IMR-90 (cell line): ENCODE data around the gene ERAP2. TPM values are rescaled to one million over a fixed set of nuclear protein-coding genes. Genes with fewer than 3 reads are reported as not detected.

Source experiments
- ATAC-seq: fragments of 200-7000 bp; cut with Tn5 transposase; 2 replicates; pipeline ENCODE4 v1.9.1; 2020; ENCODE audit warnings: low read depth, mild to moderate bottlenecking, moderate library complexity
- BruUV-seq: library from RNA; stranded (reverse); fragments of 400-500 nt; replicated peaks from 2 replicates; lab custom pipeline; 2021; lab: Mats Ljungman, UMichigan
- CTCF ChIA-PET: fragments of 300-600 bp; formaldehyde crosslinking; extraction: SDS; loops from one replicate; lab custom pipeline; 2021; ENCODE audit warnings: antibody characterized with exemption; lab: Yijun Ruan, JAX
- POLR2A ChIA-PET: fragments of 300-600 bp; sonication (Branson Sonifier 250); formaldehyde crosslinking; loops from one replicate; lab custom pipeline; 2022; ENCODE audit warnings: antibody characterized with exemption; ENCODE audit not compliant: unreplicated experiment; lab: Charles Lee
- DNase-seq: peaks from one replicate; pipeline ENCODE4 v3.0.0; 2013
- H2AFZ ChIP-seq: replicated peaks from 2 replicates; pipeline ENCODE3; 2013; ENCODE audit warnings: low read length, mild to moderate bottlenecking; ENCODE audit not compliant: poor library complexity
- H2AK5ac ChIP-seq: 2 replicates; pipeline ENCODE4 v1.6.1; 2013; ENCODE audit warnings: low read depth, low read length, inconsistent platforms
- H2AK9ac ChIP-seq: replicated peaks from 2 replicates; pipeline ENCODE3; 2013; ENCODE audit warnings: mild to moderate bottlenecking, low read depth, low read length, moderate library complexity; ENCODE audit not compliant: poor library complexity
- H2BK120ac ChIP-seq: 2 replicates; pipeline ENCODE4 v1.6.1; 2013; ENCODE audit warnings: low read depth, low read length, inconsistent platforms
- H2BK15ac ChIP-seq: 3 replicates; pipeline ENCODE4 v1.6.1; 2013; ENCODE audit warnings: low read depth, low read length, inconsistent platforms
- H2BK20ac ChIP-seq: 2 replicates; pipeline ENCODE4 v1.6.1; 2013; ENCODE audit warnings: low read depth, mild to moderate bottlenecking, inconsistent platforms, low read length, moderate library complexity
- H2BK5ac ChIP-seq: 2 replicates; pipeline ENCODE4 v1.6.1; 2013; ENCODE audit warnings: mild to moderate bottlenecking, low read depth, low read length, inconsistent platforms; ENCODE audit not compliant: poor library complexity, severe bottlenecking
- H3K14ac ChIP-seq: replicated peaks from 2 replicates; pipeline ENCODE4 v1.6.1; 2013; ENCODE audit warnings: low read depth, low read length, inconsistent platforms
- H3K18ac ChIP-seq: 2 replicates; pipeline ENCODE4 v1.6.1; 2013; ENCODE audit warnings: low read depth, low read length, control low read depth
- H3K23ac ChIP-seq: 2 replicates; pipeline ENCODE4 v1.6.1; 2013; ENCODE audit warnings: low read depth, low read length, inconsistent platforms
- H3K27ac ChIP-seq: 2 replicates; pipeline ENCODE4 v1.5.1; 2013; ENCODE audit warnings: mild to moderate bottlenecking, control low read depth, low read length; ENCODE audit not compliant: insufficient read depth
- H3K27me3 ChIP-seq: 2 replicates; pipeline ENCODE4 v1.6.1; 2013; ENCODE audit warnings: low read length; ENCODE audit not compliant: control insufficient read depth, insufficient read depth
- H3K36me3 ChIP-seq: 2 replicates; pipeline ENCODE4 v1.6.1; 2013; ENCODE audit warnings: low read length, mixed read lengths; ENCODE audit not compliant: control insufficient read depth, insufficient read depth
- H3K4ac ChIP-seq: 2 replicates; pipeline ENCODE4 v1.6.1; 2013; ENCODE audit warnings: low read depth, low read length, inconsistent platforms
- H3K4me1 ChIP-seq: 2 replicates; pipeline ENCODE4 v1.6.1; 2013; ENCODE audit warnings: low read length, mixed read lengths; ENCODE audit not compliant: control insufficient read depth, insufficient read depth
- H3K4me2 ChIP-seq: 2 replicates; pipeline ENCODE4 v1.6.1; 2013; ENCODE audit warnings: low read depth, mild to moderate bottlenecking, control low read depth, low read length, moderate library complexity
- H3K4me3 ChIP-seq: 2 replicates; pipeline ENCODE4 v1.5.1; 2013; ENCODE audit warnings: low read depth, mild to moderate bottlenecking, control low read depth, low read length, moderate library complexity; ENCODE audit not compliant: insufficient read depth
- H3K56ac ChIP-seq: 2 replicates; pipeline ENCODE4 v1.6.1; 2013; ENCODE audit warnings: low read length, inconsistent platforms; ENCODE audit not compliant: insufficient read depth; ENCODE audit errors: extremely low read depth
- H3K79me1 ChIP-seq, 2 experiments: 2 replicates each; pipeline ENCODE4 v1.6.1; 2013; ENCODE audit warnings: low read length in 2 of 2, inconsistent platforms in 1 of 2, low read depth in 1 of 2
- H3K9ac ChIP-seq: 2 replicates; pipeline ENCODE4 v1.6.1; 2013; ENCODE audit warnings: low read depth, low read length, control low read depth
- H3K9me1 ChIP-seq: 2 replicates; pipeline ENCODE4 v1.6.1; 2013; ENCODE audit warnings: low read length, inconsistent platforms; ENCODE audit not compliant: insufficient read depth
- H3K9me3 ChIP-seq: 2 replicates; pipeline ENCODE4 v1.6.1; 2013; ENCODE audit warnings: low read length; ENCODE audit not compliant: control insufficient read depth, insufficient read depth
- H4K20me1 ChIP-seq: 2 replicates; pipeline ENCODE4 v1.6.1; 2013; ENCODE audit warnings: low read length, inconsistent platforms; ENCODE audit not compliant: insufficient read depth
- H4K5ac ChIP-seq: 2 replicates; pipeline ENCODE4 v1.6.1; 2013; ENCODE audit warnings: mild to moderate bottlenecking, low read depth, low read length, control low read depth
- H4K8ac ChIP-seq, 2 experiments: 2 replicates each; pipeline ENCODE4 v1.6.1; 2013; ENCODE audit warnings: low read depth in 2 of 2, low read length in 2 of 2, control low read depth in 1 of 2, inconsistent platforms in 1 of 2
- H4K91ac ChIP-seq: 2 replicates; pipeline ENCODE4 v1.6.1; 2013; ENCODE audit warnings: low read depth, low read length, inconsistent platforms; ENCODE audit not compliant: insufficient read depth
- BHLHE40 ChIP-seq: fragments of 150-350 bp; IDR thresholded peaks from 2 replicates; pipeline ENCODE4 v1.6.1; 2016; ENCODE audit warnings: mild to moderate bottlenecking, low read depth, low read length
- CEBPB ChIP-seq: IDR thresholded peaks from 2 replicates; pipeline ENCODE4 v1.6.1; 2012; ENCODE audit warnings: low read depth, low read length, improper control_type of control experiment
- CHD1 ChIP-seq: IDR thresholded peaks from 2 replicates; pipeline ENCODE4 v1.6.1; 2012; ENCODE audit warnings: low read depth, low read length, improper control_type of control experiment
- NFE2L2 ChIP-seq: fragments of 150-350 bp; IDR thresholded peaks from 2 replicates; pipeline ENCODE4 v1.6.1; 2016; ENCODE audit warnings: low read depth, mild to moderate bottlenecking, low read length
- POLR2A ChIP-seq: IDR thresholded peaks from 2 replicates; pipeline ENCODE4 v1.6.1; 2012; ENCODE audit warnings: mild to moderate bottlenecking, low read depth, low read length
- RAD21 ChIP-seq: IDR thresholded peaks from 2 replicates; pipeline ENCODE4 v1.6.1; 2012; ENCODE audit warnings: low read length, improper control_type of control experiment
- RCOR1 ChIP-seq: IDR thresholded peaks from 2 replicates; pipeline ENCODE4 v1.6.1; 2012; ENCODE audit warnings: mild to moderate bottlenecking, low read length, improper control_type of control experiment; ENCODE audit not compliant: insufficient replicate concordance
- RFX5 ChIP-seq: IDR thresholded peaks from 2 replicates; pipeline ENCODE4 v1.8.0; 2012; ENCODE audit warnings: low read depth, mild to moderate bottlenecking, low read length, moderate library complexity
- SMC3 ChIP-seq: fragments of 150-350 bp; IDR thresholded peaks from 2 replicates; pipeline ENCODE4 v1.6.1; 2016; ENCODE audit warnings: low read depth, mild to moderate bottlenecking, antibody characterized with exemption, low read length, moderate library complexity
- WGBS, 2 experiments: methylation state at CpG; one replicate each; pipeline versions ENCODE4 v1.1.5 to v1.1.7; 2013; ENCODE audit warnings: missing lambda C conversion rate in 2 of 2; ENCODE audit not compliant: insufficient read length in 1 of 2; ENCODE audit errors: extremely low coverage in 2 of 2; 5-methylcytosine and 5-hydroxymethylcytosine counted together
- dilution Hi-C: fragments of 300-500 bp; cut with HindIII; formaldehyde crosslinking; loops from one replicate; pipeline ENCODE4 v1.14.3; 2018; ENCODE audit warnings: low sequenced_read_pairs; ENCODE audit not compliant: unreplicated experiment
- in situ Hi-C: fragments of 300-500 bp; cut with MboI; formaldehyde crosslinking; loops from 3 replicates; pipeline ENCODE4 v1.14.3; 2019; ENCODE audit warnings: low sequenced_read_pairs, inconsistent platforms, mixed read lengths
- intact Hi-C: fragments of 100-400 bp; cut with micrococcal nuclease; formaldehyde crosslinking; loops from 2 replicates; pipeline ENCODE4 v1.10.0; 2022
- polyA plus RNA-seq, 3 experiments: library from polyadenylated mRNA; depleted of rRNA; stranded (reverse); fragments of >200 nt; gene quantifications; 2 replicates each; pipeline ENCODE4 v1.2.3, GENCODE V29; 2012; ENCODE audit warnings: low replicate concordance in 1 of 3
- total RNA-seq: library from RNA; depleted of rRNA; stranded (reverse); fragments of >200 nt; gene quantifications from 2 replicates; pipeline ENCODE4 v1.2.3, GENCODE V29; 2012
- TF ChIP-seq, protein P1 (sequence below): fragments of 150-350 bp; IDR thresholded peaks from 2 replicates; pipeline ENCODE4 v1.6.1; 2016; ENCODE audit warnings: low read depth, mild to moderate bottlenecking, low read length, moderate library complexity, borderline replicate concordance
- TF ChIP-seq, protein P2 (sequence below): fragments of 150-350 bp; IDR thresholded peaks from 2 replicates; pipeline ENCODE4 v1.6.1; 2017; ENCODE audit warnings: mild to moderate bottlenecking, antibody characterized with exemption, low read length, low read depth

Gene ERAP2
- total and polyA plus RNA-seq, 2 of the 4 experiments (the other 2 are of a cell fraction) = 10.6 to 21.3 TPM

DNA sequence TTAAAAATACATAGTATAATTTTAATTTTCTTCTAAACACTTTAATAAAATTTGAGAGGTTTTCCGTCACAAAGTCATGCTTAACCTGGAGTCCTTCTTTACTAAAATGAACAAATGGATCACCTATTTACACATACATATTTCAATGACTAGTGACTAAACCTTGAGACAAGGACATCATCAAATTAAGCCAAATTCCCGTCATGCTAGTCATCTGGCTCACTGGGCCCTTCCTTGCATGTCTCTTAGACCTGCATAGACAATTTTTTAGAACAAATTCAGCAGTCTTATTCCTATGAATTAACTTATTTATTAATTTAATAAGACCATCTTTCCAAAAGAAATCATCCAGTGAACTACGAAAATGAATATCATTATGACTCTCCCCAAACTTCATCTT lies 26.6 kb downstream of the ERAP2 start:
- Histone ChIP-seq H3K56ac (no peak overlapping the region), H2BK15ac (no peak overlapping the region), H3K4ac (no peak overlapping the region), H4K5ac (no peak overlapping the region), H3K27ac (no peak overlapping the region), H2BK120ac (no peak overlapping the region), H3K4me1 (no peaks in the 10 kb centered on the region), H4K8ac (no peak overlapping the region), H3K79me1 (no peaks in the 10 kb centered on the region), H3K9ac (no peak overlapping the region), H3K9me3 (no peaks in the 10 kb centered on the region), H3K23ac (no peak overlapping the region), H2AK5ac (no peak overlapping the region), H4K91ac (no peak overlapping the region), H3K18ac (no peak overlapping the region), H3K27me3 (no peaks in the 10 kb centered on the region), H2AK9ac (no peak overlapping the region), H2BK20ac (no peak overlapping the region), H2AFZ (no peak overlapping the region), H3K14ac (no peak overlapping the region; the same call in 1 of the 2 replicates), H4K20me1 (no peaks in the 10 kb centered on the region), H3K9me1 (peaks cover 2% of the 10 kb centered on the region; the same call in 1 of the 2 replicates), H3K4me3 (no peak overlapping the region), H2BK5ac (no peak overlapping the region), H3K4me2 (no peak overlapping the region), H3K36me3 (no peaks in the 10 kb centered on the region)
- in situ Hi-C loops = no loop called here
- BruUV-seq = no TSS peak
- ChIA-PET CTCF (no interaction called here), POLR2A (no interaction called here)
- ATAC-seq (no peak), DNase-seq (no peak)
- dilution Hi-C loops = no loop called here
- no CpG with 5 or more reads among the region's 3 CpGs for WGBS, 2 experiments
- intact Hi-C loops = no loop called here
- no peak for TF ChIP-seq BHLHE40
- TF ChIP-seq RAD21 = no peak
- no peak for TF ChIP-seq SMC3
- TF ChIP-seq CHD1 = no peak
- TF ChIP-seq, protein P1, sequence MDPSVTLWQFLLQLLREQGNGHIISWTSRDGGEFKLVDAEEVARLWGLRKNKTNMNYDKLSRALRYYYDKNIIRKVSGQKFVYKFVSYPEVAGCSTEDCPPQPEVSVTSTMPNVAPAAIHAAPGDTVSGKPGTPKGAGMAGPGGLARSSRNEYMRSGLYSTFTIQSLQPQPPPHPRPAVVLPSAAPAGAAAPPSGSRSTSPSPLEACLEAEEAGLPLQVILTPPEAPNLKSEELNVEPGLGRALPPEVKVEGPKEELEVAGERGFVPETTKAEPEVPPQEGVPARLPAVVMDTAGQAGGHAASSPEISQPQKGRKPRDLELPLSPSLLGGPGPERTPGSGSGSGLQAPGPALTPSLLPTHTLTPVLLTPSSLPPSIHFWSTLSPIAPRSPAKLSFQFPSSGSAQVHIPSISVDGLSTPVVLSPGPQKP = no peak
- TF ChIP-seq CEBPB = no peak
- TF ChIP-seq, protein P2, sequence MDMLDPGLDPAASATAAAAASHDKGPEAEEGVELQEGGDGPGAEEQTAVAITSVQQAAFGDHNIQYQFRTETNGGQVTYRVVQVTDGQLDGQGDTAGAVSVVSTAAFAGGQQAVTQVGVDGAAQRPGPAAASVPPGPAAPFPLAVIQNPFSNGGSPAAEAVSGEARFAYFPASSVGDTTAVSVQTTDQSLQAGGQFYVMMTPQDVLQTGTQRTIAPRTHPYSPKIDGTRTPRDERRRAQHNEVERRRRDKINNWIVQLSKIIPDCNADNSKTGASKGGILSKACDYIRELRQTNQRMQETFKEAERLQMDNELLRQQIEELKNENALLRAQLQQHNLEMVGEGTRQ = no peak
- TF ChIP-seq POLR2A = no peak
- no peak for TF ChIP-seq NFE2L2
- TF ChIP-seq RCOR1 = no peak
- no peak for TF ChIP-seq RFX5
